Measurements from ENCODE around the gene EME2. TPM values are rescaled to one million over a fixed set of nuclear protein-coding genes. Genes with fewer than 3 reads are reported as not detected.

EME2 gene
- total RNA-seq, 8 experiments from 2014 or later, result 4.6 to 21.1 (median 6.4) TPM

DNA sequence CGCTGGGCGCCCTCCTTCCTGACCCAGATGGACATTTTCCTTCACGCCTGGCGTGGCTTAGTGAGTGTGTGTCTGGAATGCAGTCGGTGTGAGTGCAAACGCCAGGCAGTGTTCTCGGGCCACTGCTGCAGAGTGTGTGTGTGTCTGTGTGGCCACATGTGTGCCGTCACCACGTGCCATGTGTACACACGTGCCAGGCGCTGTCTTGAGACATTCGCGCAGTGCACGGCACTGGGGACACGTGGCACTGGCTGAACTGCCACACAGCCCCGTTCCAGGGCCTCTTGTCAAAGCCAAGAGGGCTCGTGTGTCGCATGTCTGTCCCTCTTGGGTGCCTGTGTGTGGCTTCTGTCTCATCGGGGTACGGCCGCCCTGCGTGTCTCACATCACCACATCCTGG is 37.8 kb upstream of the EME2 start:
- no peak for ATAC-seq (replicated peaks in 6 of 8)
- no peak overlapping the region for H3K4me3 ChIP-seq
- in situ Hi-C loops (cut with MboI; ENCODE audit: low pct_unique_long_range_greater_than_20kb in 2 of 9, low sequenced_read_pairs in 9 of 9, unreplicated experiment in 9 of 9), result no loop called here
- no peak overlapping the region for H3K27ac ChIP-seq
- 95 to 100% (median 100%) methylated on average over 2 to 14 of the region's 22 CpGs; no CpG with 5 or more reads in 5 of the 10 experiments for WGBS, 10 experiments
- H3K4me1 ChIP-seq (replicated peaks in 1 of 2), result no peaks in the 10 kb centered on the region

DNA sequence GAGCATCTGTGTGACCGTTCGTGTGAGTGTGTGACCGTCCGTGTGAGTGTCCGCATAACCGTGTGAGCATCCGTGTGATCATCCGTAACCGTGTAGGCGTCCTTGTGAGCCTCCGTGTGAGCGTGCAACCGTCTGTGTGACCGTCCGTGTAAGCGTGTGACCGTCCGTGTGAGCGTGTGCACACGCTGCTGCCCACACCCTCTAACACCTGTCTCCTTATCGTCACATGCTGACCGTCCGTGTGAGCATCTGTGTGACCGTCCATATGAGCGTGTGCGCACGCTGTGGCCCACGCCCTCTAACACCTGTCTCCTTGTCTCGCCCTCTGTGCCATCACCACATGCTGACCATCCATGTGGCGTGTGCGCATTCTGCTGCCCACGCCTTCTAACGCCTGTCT is 32.4 kb upstream of the EME2 start:
- Histone ChIP-seq H3K27ac (no peak overlapping the region), H3K4me3 (no peak overlapping the region), H3K4me1 (replicated peaks in 1 of 2) (no peaks in the 10 kb centered on the region)
- in situ Hi-C loops (cut with MboI; ENCODE audit: low pct_unique_long_range_greater_than_20kb in 2 of 9, low sequenced_read_pairs in 9 of 9, unreplicated experiment in 9 of 9), result no loop called here
- ATAC-seq (replicated peaks in 6 of 8), result no peak
- WGBS, 10 experiments, result 90 to 100% (median 97%) methylated on average over 1 to 6 of the region's 33 CpGs; no CpG with 5 or more reads in 5 of the 10 experiments

DNA sequence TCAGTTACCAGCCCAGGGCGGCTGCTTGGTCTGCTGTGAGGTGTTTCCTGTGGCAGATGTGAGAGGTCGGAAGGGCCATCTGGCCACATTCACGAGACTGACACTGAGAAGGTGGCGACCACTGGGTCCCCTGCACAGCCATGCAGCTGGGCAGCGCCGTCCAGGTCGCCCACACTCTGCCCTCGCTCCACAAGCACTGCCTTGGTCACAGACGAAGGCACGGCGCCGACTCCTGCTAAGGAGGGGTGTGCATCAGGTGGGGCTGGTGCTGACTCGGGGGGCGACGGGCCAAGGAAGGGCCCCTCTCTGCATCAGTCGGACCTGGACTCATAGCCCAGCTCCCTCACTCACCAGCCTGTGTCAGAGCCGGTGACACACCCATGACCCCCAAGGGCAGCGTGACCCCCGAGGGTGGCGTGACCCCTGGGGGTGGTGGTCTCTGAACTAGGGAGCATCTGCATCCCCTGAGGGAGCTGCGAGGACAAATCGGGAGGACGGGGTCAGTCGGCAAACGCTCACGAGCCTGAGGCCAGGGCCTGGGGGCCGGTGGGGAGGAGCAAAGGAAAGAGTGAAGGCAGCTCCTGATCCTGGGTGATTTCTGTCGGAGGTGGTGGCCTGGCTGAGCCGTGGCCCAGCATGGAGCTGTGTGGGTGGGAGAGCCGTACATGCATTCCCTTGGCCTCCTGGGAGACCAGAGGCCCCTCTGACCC is 31.7 kb upstream of the EME2 start:
- in situ Hi-C loops (cut with MboI; ENCODE audit: low pct_unique_long_range_greater_than_20kb in 2 of 9, low sequenced_read_pairs in 9 of 9, unreplicated experiment in 9 of 9), result no loop called here
- H3K4me3 ChIP-seq, result no peak overlapping the region
- no peak overlapping the region for H3K27ac ChIP-seq
- WGBS, 10 experiments, result 81 to 100% (median 95%) methylated on average over 1 to 5 of the region's 30 CpGs; no CpG with 5 or more reads in 6 of the 10 experiments
- H3K4me1 ChIP-seq (replicated peaks in 1 of 2), result no peaks in the 10 kb centered on the region
- ATAC-seq (replicated peaks in 6 of 8), result peak in 1 of 8 experiments; percentile 10

DNA sequence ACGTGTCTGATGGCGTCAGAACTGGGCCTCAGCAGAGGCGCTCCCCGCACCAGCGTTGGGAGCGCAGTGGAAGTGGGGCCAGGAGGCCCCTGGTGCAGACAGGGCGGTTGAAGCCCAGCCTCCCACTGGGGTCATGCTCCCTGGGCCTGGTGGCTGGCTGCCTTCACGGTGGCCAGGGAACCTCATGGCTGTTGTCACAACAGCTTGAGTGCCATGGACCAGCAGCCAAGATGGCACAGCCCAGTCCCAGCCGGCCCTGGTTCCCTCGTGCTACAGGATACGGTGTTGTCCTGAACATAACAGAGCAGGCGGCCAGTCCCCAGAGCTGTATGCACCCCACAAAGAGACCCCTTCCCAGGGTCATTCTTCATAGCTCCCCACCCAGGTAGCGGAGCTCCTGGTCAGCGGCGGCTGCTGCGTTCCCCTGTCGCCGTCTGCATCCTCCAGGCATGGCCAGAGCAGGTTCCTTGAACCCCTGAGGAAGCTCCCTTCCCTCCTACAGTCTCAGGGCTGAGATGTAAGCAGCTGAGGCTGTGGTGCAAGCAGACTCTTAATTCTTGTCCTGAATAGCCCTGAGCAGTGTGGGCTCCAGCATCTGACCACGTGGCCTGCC is 31.0 kb upstream of the EME2 start:
- ATAC-seq (replicated peaks in 6 of 8), result peak in 1 of 8 experiments; percentile 12
- Histone ChIP-seq H3K4me3 (no peak overlapping the region), H3K4me1 (replicated peaks in 1 of 2) (no peaks in the 10 kb centered on the region), H3K27ac (no peak overlapping the region)
- 88 to 100% (median 100%) methylated on average over 2 to 9 of the region's 19 CpGs; no CpG with 5 or more reads in 7 of the 10 experiments for WGBS, 10 experiments
- in situ Hi-C loops (cut with MboI; ENCODE audit: low pct_unique_long_range_greater_than_20kb in 2 of 9, low sequenced_read_pairs in 9 of 9, unreplicated experiment in 9 of 9), result no loop called here

DNA sequence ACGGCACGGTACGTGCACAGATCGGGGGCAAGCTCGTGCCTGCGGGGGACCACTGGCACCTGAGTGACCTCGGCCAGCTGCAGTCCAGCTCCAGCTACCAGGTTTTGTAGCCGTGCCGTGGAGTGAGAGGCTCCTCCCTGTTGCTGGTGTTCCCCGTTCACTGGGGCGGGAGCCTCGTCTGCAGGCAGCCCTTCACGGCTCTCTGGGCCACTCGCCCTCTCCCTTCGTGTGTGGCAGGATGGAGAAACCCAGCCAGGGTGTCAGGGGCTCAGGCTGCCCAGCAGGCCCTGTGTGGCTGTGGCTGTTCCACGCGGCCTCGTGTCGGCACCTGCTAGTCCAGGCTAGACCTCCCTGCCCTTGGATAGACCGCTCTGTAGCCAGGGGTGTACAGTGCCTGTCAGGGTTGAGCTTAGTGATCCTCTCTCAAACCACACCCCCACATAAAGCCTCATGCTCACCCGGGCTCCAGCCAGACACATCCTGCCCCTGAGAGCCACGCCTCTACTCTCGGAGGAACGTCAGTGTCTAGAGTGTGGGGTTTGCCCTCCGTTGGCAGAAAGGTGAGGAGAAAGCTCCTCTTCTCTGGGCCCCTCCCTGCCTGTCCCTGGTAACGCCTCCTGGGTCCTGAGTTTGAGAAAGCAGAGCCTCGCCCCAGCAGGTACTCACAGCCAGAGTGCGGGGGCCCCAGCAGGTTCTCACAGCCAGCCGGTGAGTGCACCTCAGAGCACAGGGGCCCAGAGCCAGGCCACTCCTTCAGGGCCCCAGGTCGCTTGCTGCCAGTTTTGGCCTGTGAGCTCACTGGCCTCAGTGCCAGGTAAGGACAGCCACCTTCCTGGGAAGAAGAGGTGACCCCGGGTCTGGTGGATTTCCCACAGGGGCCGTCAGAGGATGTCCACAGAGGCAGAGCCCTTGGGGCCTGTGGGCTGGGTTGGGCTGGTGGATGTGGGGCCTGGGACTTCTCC is 29.0 kb upstream of the EME2 start:
- ATAC-seq (replicated peaks in 6 of 8), result no peak
- WGBS, 10 experiments, result 78 to 100% (median 93%) methylated on average over 2 to 4 of the region's 32 CpGs; no CpG with 5 or more reads in 6 of the 10 experiments
- no peaks in the 10 kb centered on the region for H3K4me1 ChIP-seq (replicated peaks in 1 of 2)
- H3K27ac ChIP-seq, result no peak overlapping the region
- no peak overlapping the region for H3K4me3 ChIP-seq
- in situ Hi-C loops (cut with MboI; ENCODE audit: low pct_unique_long_range_greater_than_20kb in 2 of 9, low sequenced_read_pairs in 9 of 9, unreplicated experiment in 9 of 9), result no loop called here

DNA sequence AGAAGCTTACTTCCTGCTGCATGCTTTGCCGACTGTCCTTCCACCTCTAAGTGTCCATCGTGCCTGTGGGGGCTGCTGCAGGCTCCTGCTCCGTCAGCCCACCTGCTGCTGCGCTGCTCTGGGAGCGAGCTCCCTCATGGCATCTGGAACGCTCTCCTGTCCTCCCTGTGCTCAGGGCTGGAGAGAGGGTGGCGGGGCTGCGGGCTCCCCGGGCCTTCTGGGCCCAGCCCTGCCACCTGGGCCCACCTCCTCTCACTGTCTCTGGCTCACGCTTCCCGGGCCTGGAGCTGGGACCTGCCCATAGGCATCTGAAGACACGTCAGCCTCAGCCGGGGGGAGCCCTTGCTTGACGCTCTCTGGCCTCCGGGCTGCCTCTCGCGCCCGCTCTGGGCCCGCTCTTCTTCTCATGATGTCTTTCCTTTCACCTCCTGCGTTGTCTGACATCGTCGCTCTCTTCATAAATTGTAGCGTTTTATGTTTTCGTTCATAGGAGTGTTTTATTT is 28.2 kb upstream of the EME2 start:
- Histone ChIP-seq H3K4me1 (replicated peaks in 1 of 2) (no peaks in the 10 kb centered on the region), H3K27ac (no peak overlapping the region), H3K4me3 (no peak overlapping the region)
- in situ Hi-C loops (cut with MboI; ENCODE audit: low pct_unique_long_range_greater_than_20kb in 2 of 9, low sequenced_read_pairs in 9 of 9, unreplicated experiment in 9 of 9), result no loop called here
- 88 to 100% (median 98%) methylated on average over 1 to 17 of the region's 24 CpGs; no CpG with 5 or more reads in 1 of the 10 experiments for WGBS, 10 experiments
- ATAC-seq (replicated peaks in 6 of 8), result no peak

DNA sequence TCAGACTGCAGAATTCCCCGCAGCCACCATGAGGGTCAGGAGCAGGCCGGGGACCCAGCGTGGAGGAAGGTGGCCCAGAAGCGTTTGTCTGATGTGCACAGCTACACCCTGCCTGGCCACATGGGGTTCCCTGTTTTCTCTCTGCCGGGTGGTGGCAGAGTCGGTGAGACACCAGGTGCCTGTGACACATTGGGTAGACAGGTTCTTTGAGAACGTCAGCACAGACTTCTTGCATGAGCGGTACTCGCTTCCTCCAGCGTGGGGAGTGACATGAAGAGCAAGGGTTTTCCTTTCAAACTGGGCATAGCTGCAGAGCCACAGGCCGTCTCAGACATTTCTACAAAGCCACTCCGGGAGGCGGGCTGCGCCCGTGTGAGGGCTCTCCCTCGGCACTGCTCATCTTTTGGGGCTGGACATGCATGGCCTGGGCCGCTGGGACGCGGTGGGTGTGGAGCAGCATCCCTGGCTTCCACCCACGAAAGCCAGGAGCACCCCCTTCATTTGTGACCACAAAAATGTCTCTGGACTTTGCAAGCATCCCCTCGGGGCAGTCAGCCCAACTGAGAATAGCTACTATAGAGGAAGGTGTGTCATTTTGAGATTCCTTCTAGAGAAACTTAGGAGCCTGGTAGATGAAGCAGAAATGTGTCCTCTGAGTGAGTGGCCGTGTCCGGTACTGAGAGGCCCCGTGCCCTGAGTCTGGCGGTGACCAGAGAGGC is 27.3 kb upstream of the EME2 start:
- Histone ChIP-seq H3K27ac (no peak overlapping the region), H3K4me3 (no peak overlapping the region), H3K4me1 (replicated peaks in 1 of 2) (no peaks in the 10 kb centered on the region)
- 80 to 100% (median 85%) methylated on average over 1 to 8 of the region's 25 CpGs; no CpG with 5 or more reads in 4 of the 10 experiments for WGBS, 10 experiments
- in situ Hi-C loops (cut with MboI; ENCODE audit: low pct_unique_long_range_greater_than_20kb in 2 of 9, low sequenced_read_pairs in 9 of 9, unreplicated experiment in 9 of 9), result no loop called here
- ATAC-seq (replicated peaks in 6 of 8), result peak in 3 of 8 experiments; percentile 34 to 79 (median 75)

DNA sequence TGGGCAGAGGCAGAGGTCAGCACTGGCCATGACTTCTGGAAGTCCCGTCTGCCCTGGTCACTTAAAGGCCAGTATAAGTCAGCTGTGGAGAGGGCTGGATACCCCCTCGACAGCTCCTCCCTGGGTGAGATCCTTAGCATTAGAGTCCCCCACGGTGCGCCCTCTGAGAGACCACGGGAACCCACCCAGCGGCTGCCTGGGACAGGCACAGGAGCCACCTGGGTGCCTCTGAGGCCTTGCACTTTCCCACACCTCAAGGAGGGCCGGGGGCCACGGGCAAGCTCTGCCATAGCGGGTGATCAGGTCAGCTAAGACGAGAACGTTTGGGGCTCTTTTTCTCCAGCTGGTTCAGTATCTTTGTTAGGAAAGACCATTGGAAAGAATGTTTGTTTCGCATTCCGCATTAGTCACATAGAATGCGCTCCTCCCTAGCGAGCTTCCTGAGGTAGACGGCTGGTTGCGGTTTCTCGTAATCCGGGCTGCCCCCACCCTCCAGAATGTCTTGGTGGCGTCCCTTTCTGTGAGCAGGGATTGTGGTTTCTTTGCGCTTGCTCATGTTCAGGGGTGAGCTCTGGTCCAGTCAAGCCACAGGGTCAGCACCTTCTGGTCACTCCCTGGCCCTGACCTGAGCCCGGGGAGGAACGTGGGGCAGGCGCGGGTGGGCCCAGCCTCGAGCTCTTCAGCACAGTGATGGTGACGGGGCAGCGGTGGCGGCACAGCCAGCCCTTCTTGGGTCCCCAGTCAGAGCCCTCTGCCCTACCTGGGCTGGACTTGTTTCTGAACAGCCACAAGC is 26.5 kb upstream of the EME2 start:
- no peak overlapping the region for H3K27ac ChIP-seq

DNA sequence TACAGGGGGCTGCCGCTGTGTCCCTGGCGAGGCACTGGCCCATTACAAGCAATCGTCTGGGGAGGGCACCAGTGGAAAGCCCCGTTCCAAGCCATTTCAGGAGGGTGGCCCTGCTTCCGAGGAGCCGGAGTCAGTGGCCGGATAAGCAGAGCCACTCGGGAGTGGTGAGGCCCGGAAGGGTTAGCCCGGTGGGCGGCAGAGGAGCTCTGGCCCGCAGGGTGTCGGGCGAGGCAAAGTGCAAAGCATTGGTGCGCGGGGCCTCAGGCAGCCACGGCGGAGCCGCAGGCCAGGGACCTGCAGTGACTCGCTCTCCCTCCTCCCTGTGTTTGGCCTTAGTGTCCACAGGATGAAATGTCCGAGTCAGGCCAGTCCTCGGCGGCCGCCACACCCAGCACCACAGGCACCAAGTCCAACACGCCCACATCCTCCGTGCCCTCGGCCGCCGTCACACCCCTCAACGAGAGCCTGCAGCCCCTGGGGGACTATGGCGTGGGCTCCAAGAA is 25.9 kb upstream of the EME2 start:
- H3K4me3 ChIP-seq, result no peak overlapping the region
- H3K27ac ChIP-seq, result no peak overlapping the region
- ATAC-seq (replicated peaks in 6 of 8), result peak in 5 of 8 experiments; percentile 2 to 62 (median 12)
- in situ Hi-C loops (cut with MboI; ENCODE audit: low pct_unique_long_range_greater_than_20kb in 2 of 9, low sequenced_read_pairs in 9 of 9, unreplicated experiment in 9 of 9), result no loop called here
- no peaks in the 10 kb centered on the region for H3K4me1 ChIP-seq (replicated peaks in 1 of 2)
- WGBS, 10 experiments, result 6 to 90% methylated on average over 3 to 4 of the region's 31 CpGs; no CpG with 5 or more reads in 8 of the 10 experiments

More for the DNA sequence above, 26.5 kb upstream of the EME2 start:
- ATAC-seq (replicated peaks in 6 of 8), result peak in 3 of 8 experiments; percentile 62 to 77 (median 69)
- WGBS, 10 experiments, result 0 to 100% (median 80%) methylated on average over 1 to 13 of the region's 29 CpGs; no CpG with 5 or more reads in 4 of the 10 experiments
- Histone ChIP-seq H3K4me1 (replicated peaks in 1 of 2) (no peaks in the 10 kb centered on the region), H3K4me3 (no peak overlapping the region)
- in situ Hi-C loops (cut with MboI; ENCODE audit: low pct_unique_long_range_greater_than_20kb in 2 of 9, low sequenced_read_pairs in 9 of 9, unreplicated experiment in 9 of 9), result no loop called here

DNA sequence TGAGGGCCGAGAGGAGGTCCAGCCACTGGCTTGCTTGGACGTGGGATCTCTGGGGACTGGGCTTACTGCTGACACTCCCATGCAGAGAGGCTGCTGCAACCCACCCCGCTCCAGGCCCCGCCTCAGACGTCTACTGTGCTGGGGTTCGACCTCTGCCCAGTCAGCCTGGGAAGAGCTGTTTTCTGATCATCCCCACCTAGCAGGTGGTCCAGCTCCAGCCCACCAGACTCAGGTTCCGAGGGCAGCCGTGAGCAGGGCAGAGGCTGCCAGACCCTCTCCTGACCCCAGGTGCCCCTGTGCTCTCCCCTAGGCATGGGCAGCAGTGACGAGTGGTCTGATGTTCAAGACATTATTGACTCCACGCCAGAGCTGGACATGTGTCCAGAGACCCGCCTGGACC is 24.7 kb upstream of the EME2 start:
- H3K4me1 ChIP-seq (replicated peaks in 1 of 2), result no peaks in the 10 kb centered on the region
- no peak for ATAC-seq (replicated peaks in 6 of 8)
- 17 to 100% (median 100%) methylated on average over 1 to 2 of the region's 11 CpGs; no CpG with 5 or more reads in 7 of the 10 experiments for WGBS, 10 experiments
- in situ Hi-C loops (cut with MboI; ENCODE audit: low pct_unique_long_range_greater_than_20kb in 2 of 9, low sequenced_read_pairs in 9 of 9, unreplicated experiment in 9 of 9), result no loop called here
- H3K27ac ChIP-seq, result no peak overlapping the region
- H3K4me3 ChIP-seq, result no peak overlapping the region

DNA sequence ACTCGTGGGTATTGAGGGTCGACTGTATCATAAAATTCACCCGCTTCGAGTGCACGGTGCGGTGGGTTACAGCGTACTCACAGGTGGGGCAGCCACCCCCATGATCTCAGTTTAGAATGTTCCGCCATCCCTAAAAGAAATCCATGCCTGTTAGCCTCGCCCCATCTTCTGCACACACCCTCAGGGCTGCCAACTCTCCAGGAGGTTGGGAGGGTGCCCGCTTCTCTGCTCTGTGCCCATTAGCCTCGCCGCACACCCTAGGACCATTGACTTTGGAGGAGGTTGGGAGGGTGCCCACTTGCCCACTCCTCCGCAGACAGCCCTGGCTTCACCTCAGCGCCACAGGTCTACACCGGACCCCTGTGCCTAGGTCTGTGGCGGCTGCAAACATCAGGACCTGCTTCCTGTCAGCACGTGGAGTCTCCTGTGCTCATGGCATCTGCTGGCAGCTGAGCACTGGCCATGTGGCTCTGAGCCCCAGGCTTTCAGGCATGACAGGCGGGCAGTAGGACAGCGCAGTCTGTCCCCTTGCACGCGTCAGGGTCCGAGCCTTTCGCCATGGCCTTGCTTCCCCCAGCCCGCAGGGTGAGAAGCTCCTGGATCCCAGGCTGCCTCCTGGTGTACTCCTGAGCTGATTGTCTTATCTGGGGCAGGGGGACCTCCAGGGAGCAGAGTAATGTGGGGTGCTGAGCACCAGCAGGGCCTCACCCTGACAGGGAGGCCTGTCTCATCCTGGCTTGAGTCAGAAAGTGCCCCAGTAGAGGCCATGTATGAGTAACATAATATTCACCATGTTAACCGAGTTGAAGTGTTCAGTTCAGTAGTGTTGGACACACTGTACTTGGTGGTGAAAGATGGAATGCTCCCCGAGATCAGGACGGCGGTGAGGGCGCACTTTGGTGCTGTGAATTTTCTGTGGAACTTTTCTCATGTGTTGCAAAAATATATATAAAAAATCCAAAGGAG is 23.2 kb upstream of the EME2 start:
- Histone ChIP-seq H3K27ac (no peak overlapping the region), H3K4me1 (replicated peaks in 1 of 2) (no peaks in the 10 kb centered on the region), H3K4me3 (no peak overlapping the region)
- 81 to 100% (median 97%) methylated on average over 1 to 17 of the region's 29 CpGs for WGBS, 10 experiments
- in situ Hi-C loops (cut with MboI; ENCODE audit: low pct_unique_long_range_greater_than_20kb in 2 of 9, low sequenced_read_pairs in 9 of 9, unreplicated experiment in 9 of 9), result no loop called here
- ATAC-seq (replicated peaks in 6 of 8), result peak in 1 of 8 experiments; percentile 12

Measured in motor neuron (in vitro differentiated cells).